SK-N-SH (cell line): ENCODE data around the gene GNPDA2.

Source experiments
- FOXM1 ChIP-seq: IDR thresholded peaks from 2 replicates; pipeline ENCODE4 v1.4.0; 2012; ENCODE audit warnings: low read depth, mild to moderate bottlenecking
- NFIC ChIP-seq: IDR thresholded peaks from 2 replicates; pipeline ENCODE4 v1.4.0; 2012; ENCODE audit warnings: borderline replicate concordance
- TF ChIP-seq, protein P1 (sequence below): fragments of 200-600 bp; sonication (generic); IDR thresholded peaks from 2 replicates; pipeline ENCODE4 v1.6.1; 2017; ENCODE audit warnings: antibody characterized with exemption, mild to moderate bottlenecking, moderate library complexity

DNA sequence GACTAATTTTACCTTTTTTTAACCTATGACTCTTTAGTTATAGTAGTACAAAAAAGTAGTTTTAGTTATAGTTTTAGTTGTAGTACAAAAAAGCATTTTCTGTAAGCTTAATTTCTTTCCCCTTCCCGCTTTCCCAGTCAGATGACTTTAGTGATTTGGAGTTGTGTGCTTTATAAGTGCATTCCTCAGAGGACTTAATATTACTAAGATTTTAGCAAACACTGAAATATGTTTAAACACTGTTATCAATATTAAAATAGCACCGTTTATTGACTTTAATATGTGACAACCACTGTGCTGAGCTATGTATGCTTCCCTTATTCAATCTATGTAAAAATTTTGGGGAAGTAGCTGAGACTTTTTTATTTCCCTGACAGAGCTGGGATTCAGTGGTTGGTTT is 25.3 kb downstream of the GNPDA2 start:
- TF ChIP-seq, protein P1, sequence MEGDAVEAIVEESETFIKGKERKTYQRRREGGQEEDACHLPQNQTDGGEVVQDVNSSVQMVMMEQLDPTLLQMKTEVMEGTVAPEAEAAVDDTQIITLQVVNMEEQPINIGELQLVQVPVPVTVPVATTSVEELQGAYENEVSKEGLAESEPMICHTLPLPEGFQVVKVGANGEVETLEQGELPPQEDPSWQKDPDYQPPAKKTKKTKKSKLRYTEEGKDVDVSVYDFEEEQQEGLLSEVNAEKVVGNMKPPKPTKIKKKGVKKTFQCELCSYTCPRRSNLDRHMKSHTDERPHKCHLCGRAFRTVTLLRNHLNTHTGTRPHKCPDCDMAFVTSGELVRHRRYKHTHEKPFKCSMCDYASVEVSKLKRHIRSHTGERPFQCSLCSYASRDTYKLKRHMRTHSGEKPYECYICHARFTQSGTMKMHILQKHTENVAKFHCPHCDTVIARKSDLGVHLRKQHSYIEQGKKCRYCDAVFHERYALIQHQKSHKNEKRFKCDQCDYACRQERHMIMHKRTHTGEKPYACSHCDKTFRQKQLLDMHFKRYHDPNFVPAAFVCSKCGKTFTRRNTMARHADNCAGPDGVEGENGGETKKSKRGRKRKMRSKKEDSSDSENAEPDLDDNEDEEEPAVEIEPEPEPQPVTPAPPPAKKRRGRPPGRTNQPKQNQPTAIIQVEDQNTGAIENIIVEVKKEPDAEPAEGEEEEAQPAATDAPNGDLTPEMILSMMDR, result no peak
- TF ChIP-seq FOXM1 (no peak), NFIC (no peak)
